IMR-90 (cell line): ENCODE measurements around the gene MS4A2. TPM values are rescaled to one million over a fixed set of nuclear protein-coding genes. Genes with fewer than 3 reads are reported as not detected.

ENCODE experiments used
- ATAC-seq: fragments of 200-7000 bp; cut with Tn5 transposase; 2 replicates; pipeline ENCODE4 v1.9.1; 2020; ENCODE audit warnings: low read depth, mild to moderate bottlenecking, moderate library complexity
- BruUV-seq: library from RNA; stranded (reverse); fragments of 400-500 nt; replicated peaks from 2 replicates; lab custom pipeline; 2021; lab: Mats Ljungman, UMichigan
- CTCF ChIA-PET: fragments of 300-600 bp; formaldehyde crosslinking; extraction: SDS; loops from one replicate; lab custom pipeline; 2021; ENCODE audit warnings: antibody characterized with exemption; lab: Yijun Ruan, JAX
- POLR2A ChIA-PET: fragments of 300-600 bp; sonication (Branson Sonifier 250); formaldehyde crosslinking; loops from one replicate; lab custom pipeline; 2022; ENCODE audit warnings: antibody characterized with exemption; ENCODE audit not compliant: unreplicated experiment; lab: Charles Lee
- DNase-seq: peaks from one replicate; pipeline ENCODE4 v3.0.0; 2013
- H2AFZ ChIP-seq: replicated peaks from 2 replicates; pipeline ENCODE3; 2013; ENCODE audit warnings: low read length, mild to moderate bottlenecking; ENCODE audit not compliant: poor library complexity
- H2AK5ac ChIP-seq: 2 replicates; pipeline ENCODE4 v1.6.1; 2013; ENCODE audit warnings: low read depth, low read length, inconsistent platforms
- H2AK9ac ChIP-seq: replicated peaks from 2 replicates; pipeline ENCODE3; 2013; ENCODE audit warnings: mild to moderate bottlenecking, low read depth, low read length, moderate library complexity; ENCODE audit not compliant: poor library complexity
- H2BK120ac ChIP-seq: 2 replicates; pipeline ENCODE4 v1.6.1; 2013; ENCODE audit warnings: low read depth, low read length, inconsistent platforms
- H2BK15ac ChIP-seq: 3 replicates; pipeline ENCODE4 v1.6.1; 2013; ENCODE audit warnings: low read depth, low read length, inconsistent platforms
- H2BK20ac ChIP-seq: 2 replicates; pipeline ENCODE4 v1.6.1; 2013; ENCODE audit warnings: low read depth, mild to moderate bottlenecking, inconsistent platforms, low read length, moderate library complexity
- H2BK5ac ChIP-seq: 2 replicates; pipeline ENCODE4 v1.6.1; 2013; ENCODE audit warnings: mild to moderate bottlenecking, low read depth, low read length, inconsistent platforms; ENCODE audit not compliant: poor library complexity, severe bottlenecking
- H3K14ac ChIP-seq: replicated peaks from 2 replicates; pipeline ENCODE4 v1.6.1; 2013; ENCODE audit warnings: low read depth, low read length, inconsistent platforms
- H3K18ac ChIP-seq: 2 replicates; pipeline ENCODE4 v1.6.1; 2013; ENCODE audit warnings: low read depth, low read length, control low read depth
- H3K23ac ChIP-seq: 2 replicates; pipeline ENCODE4 v1.6.1; 2013; ENCODE audit warnings: low read depth, low read length, inconsistent platforms
- H3K27ac ChIP-seq: 2 replicates; pipeline ENCODE4 v1.5.1; 2013; ENCODE audit warnings: mild to moderate bottlenecking, control low read depth, low read length; ENCODE audit not compliant: insufficient read depth
- H3K27me3 ChIP-seq: 2 replicates; pipeline ENCODE4 v1.6.1; 2013; ENCODE audit warnings: low read length; ENCODE audit not compliant: control insufficient read depth, insufficient read depth
- H3K36me3 ChIP-seq: 2 replicates; pipeline ENCODE4 v1.6.1; 2013; ENCODE audit warnings: low read length, mixed read lengths; ENCODE audit not compliant: control insufficient read depth, insufficient read depth
- H3K4ac ChIP-seq: 2 replicates; pipeline ENCODE4 v1.6.1; 2013; ENCODE audit warnings: low read depth, low read length, inconsistent platforms
- H3K4me1 ChIP-seq: 2 replicates; pipeline ENCODE4 v1.6.1; 2013; ENCODE audit warnings: low read length, mixed read lengths; ENCODE audit not compliant: control insufficient read depth, insufficient read depth
- H3K4me2 ChIP-seq: 2 replicates; pipeline ENCODE4 v1.6.1; 2013; ENCODE audit warnings: low read depth, mild to moderate bottlenecking, control low read depth, low read length, moderate library complexity
- H3K4me3 ChIP-seq: 2 replicates; pipeline ENCODE4 v1.5.1; 2013; ENCODE audit warnings: low read depth, mild to moderate bottlenecking, control low read depth, low read length, moderate library complexity; ENCODE audit not compliant: insufficient read depth
- H3K56ac ChIP-seq: 2 replicates; pipeline ENCODE4 v1.6.1; 2013; ENCODE audit warnings: low read length, inconsistent platforms; ENCODE audit not compliant: insufficient read depth; ENCODE audit errors: extremely low read depth
- H3K79me1 ChIP-seq, 2 experiments: 2 replicates each; pipeline ENCODE4 v1.6.1; 2013; ENCODE audit warnings: low read length in 2 of 2, inconsistent platforms in 1 of 2, low read depth in 1 of 2
- H3K9ac ChIP-seq: 2 replicates; pipeline ENCODE4 v1.6.1; 2013; ENCODE audit warnings: low read depth, low read length, control low read depth
- H3K9me1 ChIP-seq: 2 replicates; pipeline ENCODE4 v1.6.1; 2013; ENCODE audit warnings: low read length, inconsistent platforms; ENCODE audit not compliant: insufficient read depth
- H3K9me3 ChIP-seq: 2 replicates; pipeline ENCODE4 v1.6.1; 2013; ENCODE audit warnings: low read length; ENCODE audit not compliant: control insufficient read depth, insufficient read depth
- H4K20me1 ChIP-seq: 2 replicates; pipeline ENCODE4 v1.6.1; 2013; ENCODE audit warnings: low read length, inconsistent platforms; ENCODE audit not compliant: insufficient read depth
- H4K5ac ChIP-seq: 2 replicates; pipeline ENCODE4 v1.6.1; 2013; ENCODE audit warnings: mild to moderate bottlenecking, low read depth, low read length, control low read depth
- H4K8ac ChIP-seq, 2 experiments: 2 replicates each; pipeline ENCODE4 v1.6.1; 2013; ENCODE audit warnings: low read depth in 2 of 2, low read length in 2 of 2, control low read depth in 1 of 2, inconsistent platforms in 1 of 2
- H4K91ac ChIP-seq: 2 replicates; pipeline ENCODE4 v1.6.1; 2013; ENCODE audit warnings: low read depth, low read length, inconsistent platforms; ENCODE audit not compliant: insufficient read depth
- CEBPB ChIP-seq: IDR thresholded peaks from 2 replicates; pipeline ENCODE4 v1.6.1; 2012; ENCODE audit warnings: low read depth, low read length, improper control_type of control experiment
- CHD1 ChIP-seq: IDR thresholded peaks from 2 replicates; pipeline ENCODE4 v1.6.1; 2012; ENCODE audit warnings: low read depth, low read length, improper control_type of control experiment
- CTCF ChIP-seq: conservative IDR thresholded peaks from 2 replicates; pipeline ENCODE4 v1.5.1; 2012; ENCODE audit warnings: mild to moderate bottlenecking, low read depth, low read length, improper control_type of control experiment
- MXI1 ChIP-seq: IDR thresholded peaks from 2 replicates; pipeline ENCODE4 v1.6.1; 2012; ENCODE audit warnings: low read depth, mild to moderate bottlenecking, low read length, moderate library complexity, borderline replicate concordance
- SMC3 ChIP-seq: fragments of 150-350 bp; IDR thresholded peaks from 2 replicates; pipeline ENCODE4 v1.6.1; 2016; ENCODE audit warnings: low read depth, mild to moderate bottlenecking, antibody characterized with exemption, low read length, moderate library complexity
- WGBS, 2 experiments: methylation state at CpG; one replicate each; pipeline versions ENCODE4 v1.1.5 to v1.1.7; 2013; ENCODE audit warnings: missing lambda C conversion rate in 2 of 2; ENCODE audit not compliant: insufficient read length in 1 of 2; ENCODE audit errors: extremely low coverage in 2 of 2; 5-methylcytosine and 5-hydroxymethylcytosine counted together
- dilution Hi-C: fragments of 300-500 bp; cut with HindIII; formaldehyde crosslinking; loops from one replicate; pipeline ENCODE4 v1.14.3; 2018; ENCODE audit warnings: low sequenced_read_pairs; ENCODE audit not compliant: unreplicated experiment
- in situ Hi-C: fragments of 300-500 bp; cut with MboI; formaldehyde crosslinking; loops from 3 replicates; pipeline ENCODE4 v1.14.3; 2019; ENCODE audit warnings: low sequenced_read_pairs, inconsistent platforms, mixed read lengths
- intact Hi-C: fragments of 100-400 bp; cut with micrococcal nuclease; formaldehyde crosslinking; loops from 2 replicates; pipeline ENCODE4 v1.10.0; 2022
- polyA plus RNA-seq, 3 experiments: library from polyadenylated mRNA; depleted of rRNA; stranded (reverse); fragments of >200 nt; gene quantifications; 2 replicates each; pipeline ENCODE4 v1.2.3, GENCODE V29; 2012; ENCODE audit warnings: low replicate concordance in 1 of 3
- total RNA-seq: library from RNA; depleted of rRNA; stranded (reverse); fragments of >200 nt; gene quantifications from 2 replicates; pipeline ENCODE4 v1.2.3, GENCODE V29; 2012

MS4A2 gene
- total and polyA plus RNA-seq, 2 of the 4 experiments (the other 2 are of a cell fraction) = not detected

- ChIA-PET POLR2A (no interaction called here), CTCF (no interaction called here)
- dilution Hi-C loops (no loop called here), in situ Hi-C loops (no loop called here), intact Hi-C loops (no loop called here)
- H3K4me1 ChIP-seq = no peaks in the 10 kb centered on the region
- no peak overlapping the region for H2AK5ac ChIP-seq
- no peak overlapping the region for H3K27ac ChIP-seq
- BruUV-seq = no TSS peak
- no peak overlapping the region for H2BK15ac ChIP-seq
- H3K4ac ChIP-seq = no peak overlapping the region
- H2BK120ac ChIP-seq = no peak overlapping the region
- no CpG with 5 or more reads among the region's 11 CpGs for WGBS, 2 experiments
- no peak overlapping the region for H3K56ac ChIP-seq
- no peak overlapping the region for H2BK20ac ChIP-seq
- ATAC-seq (no peak), DNase-seq (no peak)
- no peak overlapping the region for H3K4me3 ChIP-seq
- H3K9me3 ChIP-seq = peaks cover 3% of the 10 kb centered on the region
- H3K14ac ChIP-seq = no peak overlapping the region
- H4K5ac ChIP-seq = no peak overlapping the region
- H3K9ac ChIP-seq = no peak overlapping the region
- H2AFZ ChIP-seq = no peak overlapping the region
- no peaks in the 10 kb centered on the region for H3K9me1 ChIP-seq
- no peak overlapping the region for H4K8ac ChIP-seq
- H3K79me1 ChIP-seq = no peaks in the 10 kb centered on the region
- no peak overlapping the region for H3K18ac ChIP-seq
- H3K23ac ChIP-seq = no peak overlapping the region
- no peaks in the 10 kb centered on the region for H3K27me3 ChIP-seq
- no peak for TF ChIP-seq CEBPB
- TF ChIP-seq CHD1 = no peak
- no peak for TF ChIP-seq CTCF
- no peak for TF ChIP-seq SMC3
- TF ChIP-seq MXI1 = no peak
- H4K91ac ChIP-seq = no peak overlapping the region
- H2BK5ac ChIP-seq = no peak overlapping the region
- no peaks in the 10 kb centered on the region for H3K36me3 ChIP-seq
- no peak overlapping the region for H3K4me2 ChIP-seq
- no peaks in the 10 kb centered on the region for H4K20me1 ChIP-seq
- no peak overlapping the region for H2AK9ac ChIP-seq
These were observed 36.5 kb downstream of the MS4A2 start for GRCh38 chr11:60124802-60125432.
